Neural crest cell (in vitro differentiated cells): ENCODE data around the gene RNF144B. TPM values are rescaled to one million over a fixed set of nuclear protein-coding genes. Genes with fewer than 3 reads are reported as not detected.
A peak's percentile ranks its signal among the peaks of the same experiment; 100 is the strongest.

Experiments
- DNase-seq: peaks from one replicate; pipeline ENCODE4 v3.0.0; 2021; ENCODE audit warnings: low read depth, mixed read lengths, low spot score
- H3K27ac Mint-ChIP-seq: one replicate; pipeline ENCODE4 v1.8.0; 2021; ENCODE audit warnings: mild to moderate bottlenecking, mixed read lengths; ENCODE audit not compliant: unreplicated experiment
- H3K27me3 Mint-ChIP-seq: 2 replicates; pipeline ENCODE4 v1.8.0; 2021; ENCODE audit warnings: low read depth, mild to moderate bottlenecking, mixed read lengths
- H3K36me3 Mint-ChIP-seq: 2 replicates; pipeline ENCODE4 v1.8.0; 2021; ENCODE audit warnings: low read depth, mild to moderate bottlenecking, mixed read lengths
- H3K4me1 Mint-ChIP-seq: 2 replicates; pipeline ENCODE4 v1.8.0; 2021; ENCODE audit warnings: mixed read lengths
- H3K4me3 Mint-ChIP-seq: one replicate; pipeline ENCODE4 v1.8.0; 2021; ENCODE audit warnings: mild to moderate bottlenecking, mixed read lengths
- H3K9me3 Mint-ChIP-seq: 2 replicates; pipeline ENCODE4 v1.8.0; 2021; ENCODE audit warnings: mixed read lengths
- total RNA-seq: library from RNA; stranded (reverse); gene quantifications from 2 replicates; pipeline ENCODE4 v1.2.1, GENCODE V29; 2021
- TF ChIP-seq, protein P1 (sequence below): fragments of 200-600 bp; sonication (generic); conservative IDR thresholded peaks from 2 replicates; pipeline ENCODE4 v1.5.0; 2021; ENCODE audit warnings: antibody characterized with exemption, mild to moderate bottlenecking

RNF144B gene
- total RNA-seq, 1 donor from 2014 or later = 0.23 TPM

DNA sequence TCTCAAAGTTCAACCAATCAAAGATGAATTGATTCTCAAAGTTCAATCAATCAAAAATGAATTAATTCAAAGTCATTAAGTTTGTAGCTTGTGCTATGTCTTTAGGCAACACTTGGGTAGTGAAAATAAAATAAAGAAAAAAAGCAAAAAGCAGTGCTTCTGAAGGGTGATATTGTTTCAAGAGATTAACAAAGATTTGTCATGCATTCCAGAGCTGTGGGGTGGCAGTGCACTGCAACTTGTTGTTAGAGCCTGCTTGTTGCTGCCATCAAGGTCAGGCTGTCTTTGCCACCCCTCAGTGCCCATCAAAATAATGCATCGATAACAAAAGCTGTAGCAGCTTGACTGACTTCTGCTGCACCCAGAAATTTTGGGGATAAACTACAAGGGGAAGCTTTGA, 128.6 kb downstream of the RNF144B start:
- peaks cover 18% of the 10 kb centered on the region for H3K4me1 Mint-ChIP-seq
- H3K27me3 Mint-ChIP-seq = no peaks in the 10 kb centered on the region
- DNase-seq = no peak
- peaks cover 3% of the 10 kb centered on the region for H3K9me3 Mint-ChIP-seq
- H3K27ac Mint-ChIP-seq = peak overlapping the region; percentile 43
- TF ChIP-seq, protein P1, sequence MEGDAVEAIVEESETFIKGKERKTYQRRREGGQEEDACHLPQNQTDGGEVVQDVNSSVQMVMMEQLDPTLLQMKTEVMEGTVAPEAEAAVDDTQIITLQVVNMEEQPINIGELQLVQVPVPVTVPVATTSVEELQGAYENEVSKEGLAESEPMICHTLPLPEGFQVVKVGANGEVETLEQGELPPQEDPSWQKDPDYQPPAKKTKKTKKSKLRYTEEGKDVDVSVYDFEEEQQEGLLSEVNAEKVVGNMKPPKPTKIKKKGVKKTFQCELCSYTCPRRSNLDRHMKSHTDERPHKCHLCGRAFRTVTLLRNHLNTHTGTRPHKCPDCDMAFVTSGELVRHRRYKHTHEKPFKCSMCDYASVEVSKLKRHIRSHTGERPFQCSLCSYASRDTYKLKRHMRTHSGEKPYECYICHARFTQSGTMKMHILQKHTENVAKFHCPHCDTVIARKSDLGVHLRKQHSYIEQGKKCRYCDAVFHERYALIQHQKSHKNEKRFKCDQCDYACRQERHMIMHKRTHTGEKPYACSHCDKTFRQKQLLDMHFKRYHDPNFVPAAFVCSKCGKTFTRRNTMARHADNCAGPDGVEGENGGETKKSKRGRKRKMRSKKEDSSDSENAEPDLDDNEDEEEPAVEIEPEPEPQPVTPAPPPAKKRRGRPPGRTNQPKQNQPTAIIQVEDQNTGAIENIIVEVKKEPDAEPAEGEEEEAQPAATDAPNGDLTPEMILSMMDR = no peak
- H3K36me3 Mint-ChIP-seq = no peaks in the 10 kb centered on the region
- H3K4me3 Mint-ChIP-seq = no peak overlapping the region

Other genes starting within 250 kb of the RNF144B start
- 7.5 and 8.8 TPM in 2 replicates for gene TPMT, start 232.3 kb upstream of the RNF144B start, total RNA-seq
- 21.5 and 21.6 TPM in 2 replicates for gene KDM1B, start 231.9 kb upstream of the RNF144B start, total RNA-seq
- gene DEK, start 122.8 kb upstream of the RNF144B start, total RNA-seq = 207 and 221 TPM in 2 replicates